ENCODE results near the gene SPATA17.

GRCh38 chr1:217674028-217674729 is 43.0 kb downstream of the SPATA17 start:
- TF ChIP-seq ZNF510 (tag by site-specific recombination; IDR thresholded peaks at IDR 0.05; ENCODE audit: insufficient replicate concordance) (no peak), ZNF324 (tag by site-specific recombination; IDR thresholded peaks at IDR 0.05) (no peak), CTCF (tag by site-specific recombination; IDR thresholded peaks at IDR 0.05) (no peak), ZNF274 (IDR thresholded peaks at IDR 0.05; ENCODE audit: low read length) (no peak), ZNF274 (tag by site-specific recombination; IDR thresholded peaks at IDR 0.05; ENCODE audit: borderline replicate concordance) (no peak), ZNF362 (tag by site-specific recombination; IDR thresholded peaks at IDR 0.05) (no peak), ZNF558 (tag by site-specific recombination; IDR thresholded peaks at IDR 0.05) (no peak), ZNF423 (tag by site-specific recombination; IDR thresholded peaks at IDR 0.05) (no peak), ZNF645 (tag by site-specific recombination; IDR thresholded peaks at IDR 0.05) (no peak), ZNF335 (tag by site-specific recombination; conservative IDR thresholded peaks at IDR 0.05) (no peak), FEZF1 (tag by site-specific recombination; IDR thresholded peaks at IDR 0.05) (no peak)

Measured in HEK293 (cell line).